Measurements from ENCODE around the gene COX15.

- no peak for TF ChIP-seq MAX (IDR thresholded peaks at IDR 0.05; ENCODE audit: low read depth, low read length)
- no peak for TF ChIP-seq POLR2A (IDR thresholded peaks at IDR 0.05; ENCODE audit: extremely low read depth, insufficient read length)
- TF ChIP-seq CTCF (IDR thresholded peaks at IDR 0.05; ENCODE audit: low read depth, low read length) = no peak
- TF ChIP-seq MYC (IDR thresholded peaks at IDR 0.05; ENCODE audit: low read depth, low read length) = no peak
These were observed 42.5 kb downstream of the COX15 start for GRCh38 chr10:99689461-99689860.

All from NB4 (cell line).